Choroid plexus epithelial cell (primary cell): Measurements from ENCODE around the gene HDAC9.

ENCODE experiments used
- DNase-seq: peaks from one replicate; pipeline ENCODE4 v3.0.0-alpha.2; 2010; ENCODE audit warnings: low read depth
- H3K4me3 ChIP-seq: 2 replicates; pipeline ENCODE4 v1.5.1; 2011; ENCODE audit warnings: low read depth, mild to moderate bottlenecking, control low read depth, low read length, moderate library complexity
- CTCF ChIP-seq: conservative IDR thresholded peaks from 2 replicates; pipeline ENCODE4 v1.5.1; 2011; ENCODE audit warnings: low read depth, mild to moderate bottlenecking, control low read depth, inconsistent platforms, low read length, moderate library complexity

Gene HDAC9

DNA sequence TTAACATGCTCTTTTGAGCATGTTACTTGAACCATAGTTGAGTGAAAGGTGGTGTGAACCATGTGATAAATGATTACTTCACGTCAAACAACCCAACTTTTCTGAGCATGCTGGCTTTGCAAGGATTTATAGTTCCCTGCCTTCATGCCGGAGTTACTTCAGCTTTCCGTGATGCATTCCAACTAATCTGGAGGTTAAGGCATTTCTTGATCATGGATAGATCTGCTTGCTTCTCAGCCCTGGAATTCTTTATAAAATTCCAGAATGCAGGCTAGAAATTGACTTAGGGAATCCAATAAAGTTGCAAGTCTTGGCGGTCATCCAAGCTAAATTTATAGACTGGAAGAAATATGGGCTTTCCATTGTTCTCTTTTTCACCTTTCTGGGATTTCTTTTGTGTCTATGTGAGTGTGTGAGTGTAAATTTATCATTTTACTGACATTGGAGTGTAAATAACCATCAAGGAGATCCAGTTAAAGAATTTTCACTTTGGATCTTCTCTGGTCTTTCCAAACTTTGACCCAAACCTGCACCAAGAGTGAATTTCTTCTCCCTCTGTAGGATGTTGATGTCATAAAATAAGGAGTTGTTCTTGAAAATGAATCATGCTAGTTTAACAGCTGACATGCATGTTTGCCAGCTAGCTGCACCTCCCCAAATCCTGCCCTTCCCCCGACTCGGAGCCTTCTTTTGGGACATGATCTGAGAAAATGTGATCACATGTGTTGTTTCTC is 332.9 kb downstream of the HDAC9 start:
- TF ChIP-seq CTCF: no peak
- H3K4me3 ChIP-seq: no peak overlapping the region
- DNase-seq: no peak

GRCh38 chr7:18828994-18829857 is 333.7 kb downstream of the HDAC9 start:
- DNase-seq: no peak
- H3K4me3 ChIP-seq: no peak overlapping the region
- no peak for TF ChIP-seq CTCF

DNA sequence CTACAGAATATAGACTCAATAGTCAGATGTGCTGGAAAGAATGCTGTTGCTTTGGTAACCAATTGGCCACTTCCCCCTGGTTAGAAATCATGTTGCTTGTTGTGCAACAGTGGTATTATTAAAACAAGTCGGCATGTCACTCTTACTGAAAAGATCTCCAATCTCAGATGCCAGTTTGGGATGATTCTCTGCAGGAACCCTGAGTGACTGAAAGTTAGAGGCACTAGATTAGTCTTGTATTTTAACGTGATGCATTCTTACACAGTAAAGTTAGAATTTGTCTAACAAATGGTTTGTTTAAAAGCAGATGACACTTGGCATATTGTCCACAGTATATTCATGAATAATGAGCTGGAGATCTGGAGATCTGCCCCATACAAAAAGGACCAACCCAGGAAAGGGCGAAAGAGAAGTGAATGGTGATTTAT is 334.3 kb downstream of the HDAC9 start:
- peak; percentile 82 for DNase-seq
- no peak overlapping the region for H3K4me3 ChIP-seq
- TF ChIP-seq CTCF: no peak

DNA sequence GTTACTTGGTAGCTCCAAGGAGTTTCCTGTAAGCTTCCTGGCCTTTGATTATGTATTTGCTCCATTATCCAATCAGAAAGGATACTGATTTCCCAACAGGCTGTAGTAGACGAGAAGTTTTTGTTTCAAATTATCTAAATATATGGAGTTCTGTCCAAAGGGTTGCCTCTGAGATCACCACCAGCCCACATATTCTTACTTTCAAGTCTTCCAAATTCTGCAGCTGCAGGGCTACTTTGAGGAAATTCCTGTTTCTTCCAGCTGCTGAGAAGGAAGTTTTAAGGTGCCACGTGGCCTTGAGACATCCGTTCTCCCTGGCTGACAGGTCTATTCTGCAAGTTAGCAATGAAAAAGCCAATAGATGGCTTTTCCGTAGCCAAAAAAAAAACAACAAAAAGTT is 335.9 kb downstream of the HDAC9 start:
- no peak overlapping the region for H3K4me3 ChIP-seq
- DNase-seq: no peak
- no peak for TF ChIP-seq CTCF

DNA sequence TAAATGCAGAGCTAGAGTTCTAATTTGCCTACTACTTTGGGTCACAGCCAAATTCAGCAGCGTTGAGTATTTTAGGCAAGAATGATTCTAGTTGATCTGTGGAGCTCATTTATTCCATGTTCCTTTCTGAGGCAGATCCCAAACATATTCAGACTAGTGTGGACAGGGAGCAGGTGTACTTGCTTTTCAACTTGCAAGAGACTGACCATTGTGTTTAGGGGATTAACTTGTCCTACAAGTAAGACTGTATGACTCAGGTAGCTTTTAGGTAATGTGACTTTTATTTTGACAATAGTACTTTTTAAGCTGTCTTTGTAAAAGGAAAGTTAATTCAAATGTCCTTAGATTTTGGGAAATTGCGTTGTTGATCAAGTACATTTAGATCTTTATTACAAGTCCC is 336.4 kb downstream of the HDAC9 start:
- TF ChIP-seq CTCF: no peak
- no peak overlapping the region for H3K4me3 ChIP-seq
- no peak for DNase-seq

DNA sequence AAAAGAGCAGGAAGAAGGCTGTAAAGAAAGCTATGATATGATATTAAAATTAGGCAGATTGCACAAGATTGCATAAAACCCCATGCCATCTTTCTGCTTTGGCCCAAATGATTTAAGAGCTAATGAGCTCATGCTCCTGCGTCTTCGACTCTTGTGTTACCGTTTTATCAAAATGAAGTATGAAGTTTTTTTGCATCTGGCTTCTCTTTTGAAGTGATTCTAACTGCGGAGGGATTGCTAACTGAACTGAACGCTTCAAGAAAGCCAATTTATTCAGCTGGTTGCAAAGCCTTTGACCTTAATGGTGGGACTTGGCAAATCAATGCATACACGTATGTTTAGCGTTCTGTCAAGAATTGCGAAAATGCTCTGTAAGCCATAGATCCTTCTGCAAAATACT is 339.0 kb downstream of the HDAC9 start:
- no peak for TF ChIP-seq CTCF
- DNase-seq: no peak

More for the DNA sequence above, 339.0 kb downstream of the HDAC9 start:
- no peak overlapping the region for H3K4me3 ChIP-seq
